Mesendoderm (in vitro differentiated cells): ENCODE data around the gene PPP1R2B. TPM values are rescaled to one million over a fixed set of nuclear protein-coding genes. Genes with fewer than 3 reads are reported as not detected.

Source experiments
- DNase-seq: peaks from one replicate; pipeline ENCODE4 v3.0.0; 2013
- H2AK5ac ChIP-seq: 2 replicates; pipeline ENCODE4 v1.6.1; 2013; ENCODE audit warnings: low read length, inconsistent platforms
- H2BK120ac ChIP-seq: 2 replicates; pipeline ENCODE4 v1.6.1; 2013; ENCODE audit warnings: low read depth, mild to moderate bottlenecking, low read length, moderate library complexity, mixed read lengths
- H2BK15ac ChIP-seq: replicated peaks from 2 replicates; pipeline ENCODE4 v1.6.1; 2013; ENCODE audit warnings: low read depth, mild to moderate bottlenecking, moderate library complexity
- H2BK5ac ChIP-seq: 2 replicates; pipeline ENCODE4 v1.6.1; 2013; ENCODE audit warnings: low read length, inconsistent platforms
- H3K18ac ChIP-seq: 2 replicates; pipeline ENCODE4 v1.6.1; 2013; ENCODE audit warnings: mild to moderate bottlenecking, low read length, mixed read lengths
- H3K23ac ChIP-seq: one replicate; pipeline ENCODE4 v1.6.1; 2013; ENCODE audit warnings: low read length
- H3K27ac ChIP-seq: 2 replicates; pipeline ENCODE4 v1.5.1; 2013; ENCODE audit warnings: low read depth, mild to moderate bottlenecking, inconsistent platforms, low read length, moderate library complexity
- H3K27me3 ChIP-seq: 2 replicates; pipeline ENCODE4 v1.6.1; 2013; ENCODE audit warnings: low read length, control low read depth, mild to moderate bottlenecking, inconsistent platforms; ENCODE audit not compliant: insufficient read depth, poor library complexity
- H3K36me3 ChIP-seq: 2 replicates; pipeline ENCODE4 v1.6.1; 2013; ENCODE audit warnings: low read length, inconsistent platforms; ENCODE audit not compliant: control insufficient read depth, insufficient read depth
- H3K4ac ChIP-seq: one replicate; pipeline ENCODE4 v1.6.1; 2013; ENCODE audit warnings: low read depth, mild to moderate bottlenecking, low read length, moderate library complexity
- H3K4me1 ChIP-seq: 2 replicates; pipeline ENCODE4 v1.6.1; 2013; ENCODE audit warnings: low read depth, low read length, inconsistent platforms; ENCODE audit not compliant: control insufficient read depth
- H3K4me2 ChIP-seq: 2 replicates; pipeline ENCODE4 v1.6.1; 2013; ENCODE audit warnings: low read length
- H3K4me3 ChIP-seq: 2 replicates; pipeline ENCODE4 v1.5.1; 2013; ENCODE audit warnings: mild to moderate bottlenecking, low read length
- H3K56ac ChIP-seq: one replicate; pipeline ENCODE4 v1.6.1; 2013; ENCODE audit warnings: low read length
- H3K79me1 ChIP-seq: 2 replicates; pipeline ENCODE4 v1.6.1; 2013; ENCODE audit warnings: low read length, inconsistent platforms
- H3K79me2 ChIP-seq: 2 replicates; pipeline ENCODE4 v1.6.1; 2013; ENCODE audit warnings: mild to moderate bottlenecking, low read length; ENCODE audit not compliant: control insufficient read depth, insufficient read depth
- H3K9ac ChIP-seq: 2 replicates; pipeline ENCODE4 v1.6.1; 2013; ENCODE audit warnings: low read length, inconsistent platforms
- H4K5ac ChIP-seq: one replicate; pipeline ENCODE4 v1.6.1; 2013; ENCODE audit warnings: low read length
- H4K8ac ChIP-seq: one replicate; pipeline ENCODE4 v1.6.1; 2013; ENCODE audit warnings: low read depth, mild to moderate bottlenecking, control low read depth, low read length, moderate library complexity
- WGBS: extraction: QIAGEN DNeasy Blood & Tissue Kit; methylation state at CpG from one replicate; pipeline ENCODE4 v1.1.7; 2013; ENCODE audit warnings: low lambda C conversion rate, missing lambda C conversion rate; ENCODE audit not compliant: insufficient coverage; ENCODE audit errors: extremely low coverage; 5-methylcytosine and 5-hydroxymethylcytosine counted together
- polyA plus RNA-seq, 2 experiments: library from polyadenylated mRNA; stranded (reverse); fragments of 200-250 nt; gene quantifications; one replicate each; pipeline ENCODE4 v1.2.3, GENCODE V29; 2013

PPP1R2B gene
- polyA plus RNA-seq (2013, experiment 1 of 2), result 0.03 TPM
- 0.03 TPM for polyA plus RNA-seq (2013, experiment 2 of 2)

- Histone ChIP-seq H4K8ac (no peak within 1 kb of the TSS), H3K4ac (no peak within 1 kb of the TSS), H3K27me3 (no peaks in the 10 kb centered on the region), H3K79me1 (no peaks in the 10 kb centered on the region), H3K36me3 (no peaks in the 10 kb centered on the region), H2BK15ac (no peak within 1 kb of the TSS), H2AK5ac (no peak within 1 kb of the TSS), H2BK120ac (no peak within 1 kb of the TSS), H3K79me2 (no peaks in the 10 kb centered on the region), H3K9ac (no peak within 1 kb of the TSS), H3K27ac (no peak within 1 kb of the TSS), H3K23ac (no peak within 1 kb of the TSS), H3K4me2 (no peak within 1 kb of the TSS), H3K4me3 (no peak within 1 kb of the TSS), H2BK5ac (no peak within 1 kb of the TSS), H3K56ac (no peak within 1 kb of the TSS), H3K4me1 (no peaks in the 10 kb centered on the region), H3K18ac (no peak within 1 kb of the TSS), H4K5ac (no peak within 1 kb of the TSS)
- DNase-seq, result no peak
- WGBS, result no CpG with 5 or more reads among the region's 48 CpGs
Measured at GRCh38 chr5:156850206-156850751, at the start of gene PPP1R2B. Gene PPP1R2B (plus strand): TSS chr5:156850295. CDS start chr5:156850563, 268 bp downstream.

- Histone ChIP-seq H4K5ac (no peak overlapping the region), H3K79me1 (no peaks in the 10 kb centered on the region), H2BK120ac (no peak overlapping the region), H3K4me3 (no peak overlapping the region), H3K36me3 (no peaks in the 10 kb centered on the region), H3K4me2 (no peak overlapping the region), H4K8ac (no peak overlapping the region), H2AK5ac (no peak overlapping the region), H2BK5ac (no peak overlapping the region), H3K4me1 (no peaks in the 10 kb centered on the region), H2BK15ac (no peak overlapping the region), H3K18ac (no peak overlapping the region), H3K23ac (no peak overlapping the region), H3K27me3 (no peaks in the 10 kb centered on the region), H3K27ac (no peak overlapping the region), H3K9ac (no peak overlapping the region), H3K4ac (no peak overlapping the region), H3K56ac (no peak overlapping the region), H3K79me2 (no peaks in the 10 kb centered on the region)
- no CpG with 5 or more reads among the region's 3 CpGs for WGBS
- peak; percentile 78 for DNase-seq
Measured at GRCh38 chr5:156800929-156801328, 49.2 kb upstream of the PPP1R2B start.

- no peak overlapping the region for H2BK15ac ChIP-seq
Measured at GRCh38 chr5:156802501-156802900, 47.6 kb upstream of the PPP1R2B start.

GRCh38 chr5:156803404-156803803 is 46.7 kb upstream of the PPP1R2B start:
- no peak overlapping the region for H4K5ac ChIP-seq
- no peaks in the 10 kb centered on the region for H3K4me1 ChIP-seq

More at GRCh38 chr5:156802501-156802900, 47.6 kb upstream of the PPP1R2B start:
- no peak overlapping the region for H4K8ac ChIP-seq
- H3K27me3 ChIP-seq, result no peaks in the 10 kb centered on the region
- WGBS, result no CpG with 5 or more reads among the region's 5 CpGs
- H3K4me1 ChIP-seq, result no peaks in the 10 kb centered on the region
- no peaks in the 10 kb centered on the region for H3K36me3 ChIP-seq
- no peak overlapping the region for H2AK5ac ChIP-seq
- no peak overlapping the region for H4K5ac ChIP-seq
- no peak overlapping the region for H3K4me2 ChIP-seq
- H3K27ac ChIP-seq, result no peak overlapping the region
- H2BK120ac ChIP-seq, result no peak overlapping the region
- no peak overlapping the region for H3K4me3 ChIP-seq
- H3K79me2 ChIP-seq, result no peaks in the 10 kb centered on the region
- no peak overlapping the region for H3K9ac ChIP-seq
- H2BK5ac ChIP-seq, result no peak overlapping the region
- no peak overlapping the region for H3K18ac ChIP-seq
- DNase-seq, result peak; percentile 57
- H3K79me1 ChIP-seq, result no peaks in the 10 kb centered on the region
- no peak overlapping the region for H3K4ac ChIP-seq
- H3K23ac ChIP-seq, result no peak overlapping the region
- no peak overlapping the region for H3K56ac ChIP-seq

GRCh38 chr5:156812959-156813358 is 37.1 kb upstream of the PPP1R2B start:
- no peak overlapping the region for H3K4me2 ChIP-seq
- H3K27ac ChIP-seq, result no peak overlapping the region
- H3K79me2 ChIP-seq, result no peaks in the 10 kb centered on the region
- H3K23ac ChIP-seq, result no peak overlapping the region
- H3K18ac ChIP-seq, result no peak overlapping the region
- no peak overlapping the region for H4K5ac ChIP-seq
- no peaks in the 10 kb centered on the region for H3K79me1 ChIP-seq
- no peak overlapping the region for H2BK15ac ChIP-seq
- no peak overlapping the region for H2AK5ac ChIP-seq
- H3K56ac ChIP-seq, result no peak overlapping the region
- H3K27me3 ChIP-seq, result no peaks in the 10 kb centered on the region
- no peaks in the 10 kb centered on the region for H3K36me3 ChIP-seq
- H2BK120ac ChIP-seq, result no peak overlapping the region
- H2BK5ac ChIP-seq, result no peak overlapping the region
- H3K4me1 ChIP-seq, result no peaks in the 10 kb centered on the region
- no peak for DNase-seq
- H3K4me3 ChIP-seq, result no peak overlapping the region
- WGBS, result no CpG with 5 or more reads among the region's 1 CpG
- H4K8ac ChIP-seq, result no peak overlapping the region
- no peak overlapping the region for H3K9ac ChIP-seq
- no peak overlapping the region for H3K4ac ChIP-seq

More at GRCh38 chr5:156803404-156803803, 46.7 kb upstream of the PPP1R2B start:
- Histone ChIP-seq H3K18ac (no peak overlapping the region), H3K56ac (no peak overlapping the region), H3K27ac (no peak overlapping the region), H3K36me3 (no peaks in the 10 kb centered on the region), H3K4me3 (no peak overlapping the region), H4K8ac (no peak overlapping the region), H3K4me2 (no peak overlapping the region), H2BK120ac (no peak overlapping the region), H2BK5ac (no peak overlapping the region), H3K4ac (no peak overlapping the region), H3K27me3 (no peaks in the 10 kb centered on the region), H2AK5ac (no peak overlapping the region), H3K23ac (no peak overlapping the region), H2BK15ac (no peak overlapping the region), H3K9ac (no peak overlapping the region), H3K79me2 (no peaks in the 10 kb centered on the region), H3K79me1 (no peaks in the 10 kb centered on the region)
- no peak for DNase-seq
- WGBS, result no CpG with 5 or more reads among the region's 2 CpGs
